ENCODE results near the gene ABLIM2.

DNA sequence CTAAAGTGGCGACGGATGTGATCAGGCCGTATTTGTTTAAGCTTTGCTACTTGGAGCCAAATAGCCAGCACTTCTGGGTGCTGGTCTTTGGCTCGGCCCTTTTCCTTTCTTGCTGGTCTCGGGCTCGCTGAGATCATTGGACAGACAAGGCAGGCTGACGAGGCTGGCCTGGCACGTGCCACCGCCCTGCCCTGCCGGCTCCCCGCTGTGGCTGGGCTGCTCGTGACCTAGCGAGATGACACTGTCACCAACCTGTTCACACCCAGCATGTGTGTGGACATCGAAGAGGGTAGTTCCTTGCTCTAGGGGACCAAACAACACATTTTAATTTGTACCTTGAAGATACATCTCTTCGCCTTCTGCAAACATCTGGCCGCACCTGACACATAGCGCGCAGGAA is 98.0 kb downstream of the ABLIM2 start:
- TF ChIP-seq, protein P1, sequence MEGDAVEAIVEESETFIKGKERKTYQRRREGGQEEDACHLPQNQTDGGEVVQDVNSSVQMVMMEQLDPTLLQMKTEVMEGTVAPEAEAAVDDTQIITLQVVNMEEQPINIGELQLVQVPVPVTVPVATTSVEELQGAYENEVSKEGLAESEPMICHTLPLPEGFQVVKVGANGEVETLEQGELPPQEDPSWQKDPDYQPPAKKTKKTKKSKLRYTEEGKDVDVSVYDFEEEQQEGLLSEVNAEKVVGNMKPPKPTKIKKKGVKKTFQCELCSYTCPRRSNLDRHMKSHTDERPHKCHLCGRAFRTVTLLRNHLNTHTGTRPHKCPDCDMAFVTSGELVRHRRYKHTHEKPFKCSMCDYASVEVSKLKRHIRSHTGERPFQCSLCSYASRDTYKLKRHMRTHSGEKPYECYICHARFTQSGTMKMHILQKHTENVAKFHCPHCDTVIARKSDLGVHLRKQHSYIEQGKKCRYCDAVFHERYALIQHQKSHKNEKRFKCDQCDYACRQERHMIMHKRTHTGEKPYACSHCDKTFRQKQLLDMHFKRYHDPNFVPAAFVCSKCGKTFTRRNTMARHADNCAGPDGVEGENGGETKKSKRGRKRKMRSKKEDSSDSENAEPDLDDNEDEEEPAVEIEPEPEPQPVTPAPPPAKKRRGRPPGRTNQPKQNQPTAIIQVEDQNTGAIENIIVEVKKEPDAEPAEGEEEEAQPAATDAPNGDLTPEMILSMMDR (conservative IDR thresholded peaks at IDR 0.05; ENCODE audit: low read depth, low read length) = no peak
- TF ChIP-seq EZH2 (IDR thresholded peaks at IDR 0.05; ENCODE audit: borderline replicate concordance, low read depth, low read length, poor library complexity, severe bottlenecking) = no peak
